NCI-H2081 treated with DMSO at 0.1 percent for 48 hours (cell line): ENCODE measurements around the gene RAI1.
A peak's percentile ranks its signal among the peaks of the same experiment; 100 is the strongest.

ENCODE experiments used
- DNase-seq: peaks from one replicate; lab custom pipeline; 2025; lab: John Stamatoyannopoulos, UW

The RAI1 gene

GRCh38 chr17:17833658-17834357 is 152.6 kb downstream of the RAI1 start:
- DNase-seq = no peak

DNA sequence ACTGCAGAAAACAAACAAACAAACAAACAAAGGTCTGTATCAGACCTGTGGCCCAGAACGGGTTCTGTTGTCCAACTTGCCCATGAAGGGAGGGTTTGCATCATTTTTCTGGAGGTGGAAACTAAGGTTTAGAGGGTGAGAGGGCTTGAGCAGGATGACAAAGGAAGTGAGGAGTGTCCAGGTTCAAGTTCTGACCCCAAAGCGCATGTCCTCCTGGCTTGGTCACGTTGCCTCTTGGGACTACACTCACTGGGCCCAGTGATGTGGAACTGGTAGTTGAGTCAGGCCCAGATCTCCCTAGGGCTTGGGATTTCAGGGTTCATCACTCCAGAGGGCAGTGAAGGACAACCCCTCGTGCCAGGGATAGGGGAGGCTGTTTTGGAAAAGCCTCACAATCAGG is 153.7 kb downstream of the RAI1 start:
- no peak for DNase-seq

- no peak for DNase-seq
These were observed 154.4 kb downstream of the RAI1 start for GRCh38 chr17:17835415-17836249.

- peak; percentile 36 for DNase-seq
These were observed 155.1 kb downstream of the RAI1 start for GRCh38 chr17:17836250-17836817.

DNA sequence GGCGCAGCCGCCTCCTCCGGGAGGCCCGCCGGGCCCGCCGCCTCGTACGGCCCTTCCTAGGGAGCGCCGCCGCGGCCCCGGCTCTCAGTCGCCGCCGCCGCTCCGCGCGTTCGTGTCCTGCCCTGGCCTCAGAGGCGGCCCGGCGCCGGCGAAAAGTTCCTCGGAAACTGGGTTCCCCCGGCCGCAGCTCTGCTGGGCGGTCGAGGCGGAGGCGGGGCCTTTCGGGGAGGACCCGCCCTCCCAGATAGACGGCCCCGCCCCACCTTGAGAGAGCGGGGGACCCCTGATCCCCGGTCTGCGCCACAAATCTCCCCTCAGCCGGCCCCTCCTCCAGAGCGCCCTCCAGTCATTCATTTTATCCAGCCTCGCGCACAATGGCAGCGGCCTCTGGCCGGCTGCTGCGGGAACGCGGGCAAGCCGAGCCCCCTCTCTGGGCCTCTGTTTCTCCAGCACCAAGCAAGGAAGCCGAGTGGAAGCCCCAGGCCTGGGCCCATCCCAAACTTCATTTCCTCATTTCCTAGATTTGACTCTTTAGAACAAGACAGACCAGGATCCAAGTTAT is 155.6 kb downstream of the RAI1 start, which contains the start of gene SREBF1:
TSS of gene SREBF1 (minus strand) at position 169 of the 562 bp plus-strand sequence. CDS start 169 bp downstream, outside the sequence.
- DNase-seq = no peak

DNA sequence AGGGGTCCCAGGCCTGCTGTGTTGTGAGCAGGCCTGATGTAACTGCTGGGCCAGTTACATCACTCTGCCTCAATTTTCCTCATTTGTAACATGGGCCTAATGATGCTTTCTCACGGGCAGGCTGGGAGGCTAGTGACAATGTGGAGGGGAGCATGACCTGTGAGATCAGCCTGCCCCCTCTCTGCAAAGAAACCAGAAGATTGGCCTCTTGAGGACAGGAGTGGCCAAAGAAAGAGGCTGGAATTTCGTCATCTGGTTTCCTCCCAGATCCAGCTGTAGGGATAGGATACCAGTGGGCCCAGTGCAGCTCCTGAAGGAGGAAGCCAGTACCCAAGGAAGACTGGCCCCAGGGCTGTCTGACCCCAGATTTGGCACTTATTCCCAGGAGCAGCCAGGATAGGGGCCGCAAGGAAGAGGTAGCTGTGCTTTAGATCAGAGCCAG is 156.1 kb downstream of the RAI1 start:
- DNase-seq = no peak

GRCh38 chr17:17837966-17838962 is 157.0 kb downstream of the RAI1 start:
- peak; percentile 37 for DNase-seq

- DNase-seq = peak; percentile 65
These were observed 158.8 kb downstream of the RAI1 start for GRCh38 chr17:17839791-17840707.

DNA sequence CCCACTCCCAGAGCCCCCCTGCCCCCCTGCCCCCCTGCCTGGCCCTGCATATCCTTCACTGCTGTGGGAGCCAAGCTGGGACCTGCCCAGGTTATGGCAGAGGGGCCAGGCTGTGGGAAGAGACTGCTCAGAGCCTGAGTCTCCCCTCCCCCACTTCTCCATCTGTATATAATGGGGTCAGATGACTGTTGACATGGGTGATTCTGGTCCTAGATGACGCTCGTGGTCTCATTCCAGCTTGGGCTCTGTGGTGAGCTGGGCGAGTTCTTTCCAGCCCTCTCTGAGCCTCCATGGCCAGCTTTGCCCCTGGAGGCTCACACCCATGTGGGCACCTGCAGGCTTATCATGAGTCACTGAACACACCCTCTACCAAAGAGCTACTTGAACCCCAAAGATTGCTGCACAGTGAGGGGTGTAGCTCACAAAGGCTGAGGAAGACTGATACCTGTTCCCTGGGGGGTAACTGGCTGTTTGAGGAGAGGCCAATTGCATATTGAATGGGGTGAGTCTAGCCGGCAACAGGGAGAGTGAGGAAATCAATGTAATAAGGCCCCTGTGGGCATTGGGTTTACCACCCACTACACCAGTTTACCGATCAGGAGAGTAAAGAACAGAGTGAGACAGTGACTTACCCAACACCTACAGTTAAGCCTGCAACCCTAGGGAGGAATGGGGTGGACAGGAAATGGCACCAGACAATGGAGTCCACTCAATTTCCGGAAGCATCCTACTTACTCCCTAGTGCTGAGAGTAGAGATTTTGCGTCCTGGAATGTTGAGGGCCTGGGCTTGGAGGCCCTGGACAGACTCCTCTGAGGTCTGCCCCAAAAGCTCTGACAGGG is 159.7 kb downstream of the RAI1 start:
- no peak for DNase-seq

DNA sequence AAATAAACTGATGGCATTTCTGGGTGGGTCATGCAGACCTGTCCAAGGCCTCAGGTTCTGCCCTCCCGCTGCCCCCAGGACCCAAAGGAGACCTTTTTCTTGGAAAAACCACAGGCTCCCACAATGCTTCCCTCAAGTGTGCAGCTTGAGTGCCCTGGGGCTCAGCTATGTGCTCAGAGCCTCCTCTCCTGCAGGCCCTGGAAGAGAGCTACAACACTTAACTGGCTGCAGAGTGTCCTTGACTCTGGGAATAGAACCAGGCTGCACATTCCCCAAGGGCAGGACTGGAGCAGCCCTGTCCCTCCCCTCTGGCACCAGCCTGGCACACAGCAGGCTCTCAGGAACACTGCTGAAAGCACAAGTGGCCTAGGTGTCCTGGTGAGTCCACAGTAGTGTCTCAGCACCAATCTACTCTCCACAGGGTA is 160.4 kb downstream of the RAI1 start:
- no peak for DNase-seq

GRCh38 chr17:17842111-17842876 is 161.0 kb downstream of the RAI1 start:
- DNase-seq = no peak

- DNase-seq = no peak
These were observed 161.8 kb downstream of the RAI1 start for GRCh38 chr17:17843096-17843495.

- no peak for DNase-seq
These were observed 162.8 kb downstream of the RAI1 start for GRCh38 chr17:17844079-17844478.

GRCh38 chr17:17844500-17844899 is 163.2 kb downstream of the RAI1 start:
- DNase-seq = no peak

DNA sequence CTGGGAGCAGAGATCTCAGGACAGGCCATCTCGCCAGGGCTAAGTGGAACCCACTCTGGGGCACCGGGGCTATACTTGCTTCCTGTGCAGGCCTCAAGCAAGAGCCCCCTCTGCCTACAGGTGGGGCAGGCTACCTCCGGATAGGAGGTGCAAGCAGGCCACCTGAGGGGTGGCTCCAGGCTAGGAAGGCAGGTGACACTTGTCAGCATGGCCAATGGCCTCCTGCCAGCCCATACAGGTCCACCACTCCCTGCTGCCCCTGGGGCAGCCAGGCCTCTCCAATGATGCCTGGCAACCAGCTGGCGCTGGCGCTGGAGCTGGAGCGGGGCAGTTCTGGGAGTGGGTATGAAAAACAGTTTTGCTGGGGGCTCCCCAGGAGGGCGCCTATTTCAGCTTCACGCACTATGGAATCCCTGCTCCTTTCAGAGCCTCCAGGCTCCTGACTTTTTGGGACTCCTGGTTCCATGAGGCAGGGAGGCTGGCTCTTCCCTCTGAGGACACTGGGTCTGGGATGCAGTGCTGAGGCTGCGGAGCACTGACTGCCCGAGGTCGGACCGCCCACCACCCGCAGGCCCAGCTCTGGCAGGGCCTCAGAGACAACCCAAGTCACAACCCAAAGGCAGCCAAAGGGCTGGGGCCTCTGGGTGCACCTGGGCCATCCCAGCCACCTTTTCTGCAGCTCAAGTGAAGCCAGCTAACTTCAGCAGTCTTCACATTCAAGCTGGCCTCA is 164.0 kb downstream of the RAI1 start:
- no peak for DNase-seq

DNA sequence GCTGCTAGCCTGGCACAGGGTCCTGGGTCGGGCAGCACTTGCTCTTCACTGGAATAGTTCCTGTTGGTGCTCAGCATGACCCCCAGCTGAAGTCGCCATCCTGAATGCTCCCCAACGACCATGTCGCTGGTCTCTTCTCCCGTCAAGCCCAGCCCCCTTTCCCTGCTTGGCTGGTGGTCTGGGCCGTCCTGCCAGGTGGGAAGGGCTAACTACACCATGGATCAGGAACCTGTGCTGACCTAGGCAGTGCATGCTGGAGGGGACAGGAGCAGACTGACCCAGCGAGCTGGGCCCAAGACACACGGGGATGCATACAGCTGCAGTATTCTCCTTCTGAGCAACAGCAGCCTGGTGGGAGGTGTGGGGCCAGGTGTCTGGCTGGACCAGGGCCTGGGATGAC is 164.7 kb downstream of the RAI1 start:
- no peak for DNase-seq

DNA sequence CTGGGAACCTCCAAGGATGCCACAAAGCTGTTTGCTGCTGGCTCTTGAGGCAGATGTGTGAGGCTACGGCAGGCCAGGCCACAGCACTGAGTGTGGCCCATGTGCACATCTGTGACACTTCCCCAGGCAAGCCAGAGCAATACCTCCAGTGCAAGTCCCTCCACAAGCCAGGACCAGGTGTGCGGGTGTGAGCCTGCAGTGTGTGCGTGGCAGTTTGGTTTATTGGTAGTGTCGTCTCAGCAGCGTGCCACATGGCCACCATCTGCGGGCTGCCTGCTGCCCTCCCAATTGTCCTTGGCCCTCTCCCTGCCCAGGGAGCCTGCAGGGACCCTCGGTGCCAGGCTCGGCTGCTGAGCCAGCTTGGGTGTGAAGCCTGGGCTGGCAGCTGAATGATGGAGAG is 165.4 kb downstream of the RAI1 start:
- DNase-seq = no peak
